Measurements from ENCODE around the gene PFAS.
"Not testable (repeated sequence)": the region's sequence is repeated elsewhere in the genome, so short reads cannot be mapped to it uniquely, and the experiment has no call there.

Gene PFAS

GRCh38 chr17:8248751-8249607 is at the start of gene PFAS:
Gene PFAS, plus strand, starts transcription at chr17:8249289. Its CDS starts 4,649 bp downstream, at chr17:8253938.
- peak; percentile 95 to 98 (median 96) for DNase-seq (ENCODE audit: low read depth in 2 of 3, low spot score in 1 of 3)

GRCh38 chr17:8204761-8205555 is 44.1 kb upstream of the PFAS start:
- DNase-seq (ENCODE audit: low read depth in 2 of 3, low spot score in 1 of 3): no peak

GRCh38 chr17:8206536-8206935 is 42.6 kb upstream of the PFAS start:
- DNase-seq (ENCODE audit: low read depth in 2 of 3, low spot score in 1 of 3): no peak

GRCh38 chr17:8209907-8210760 is 39.0 kb upstream of the PFAS start, which contains the start of gene AURKB:
Gene AURKB, minus strand, starts transcription at chr17:8210575. Its CDS starts 351 bp downstream, at chr17:8210224.
- peak; percentile 86 to 93 (median 92) for DNase-seq (ENCODE audit: low read depth in 2 of 3, low spot score in 1 of 3)

GRCh38 chr17:8210761-8211458 is 38.2 kb upstream of the PFAS start:
- no peak for DNase-seq (ENCODE audit: low read depth in 2 of 3, low spot score in 1 of 3)

- DNase-seq (ENCODE audit: low read depth in 2 of 3, low spot score in 1 of 3): no peak
These were observed 36.5 kb upstream of the PFAS start for GRCh38 chr17:8212312-8213180.

GRCh38 chr17:8214000-8214399 is 35.1 kb upstream of the PFAS start:
- not testable (repeated sequence) for DNase-seq (ENCODE audit: low read depth in 2 of 3, low spot score in 1 of 3)

- DNase-seq (ENCODE audit: low read depth in 2 of 3, low spot score in 1 of 3): peak; percentile 85 to 99 (median 93)
These were observed 28.1 kb upstream of the PFAS start for GRCh38 chr17:8220783-8221662.

- DNase-seq (ENCODE audit: low read depth in 2 of 3, low spot score in 1 of 3): peak; percentile 81 to 98 (median 85)
These were observed 27.3 kb upstream of the PFAS start for GRCh38 chr17:8221663-8222379.

- peak in 1 of 3 donors; percentile 66 for DNase-seq (ENCODE audit: low read depth in 2 of 3, low spot score in 1 of 3)
These were observed 26.8 kb upstream of the PFAS start for GRCh38 chr17:8222380-8222629.

- DNase-seq (ENCODE audit: low read depth in 2 of 3, low spot score in 1 of 3): peak; percentile 86 to 91 (median 91)
These were observed 26.3 kb upstream of the PFAS start for GRCh38 chr17:8222630-8223355.

- peak in 2 of 3 donors; percentile 38 to 54 for DNase-seq (ENCODE audit: low read depth in 2 of 3, low spot score in 1 of 3)
These were observed 25.5 kb upstream of the PFAS start for GRCh38 chr17:8223356-8224126.

GRCh38 chr17:8224891-8225812 is 23.9 kb upstream of the PFAS start:
- DNase-seq (ENCODE audit: low read depth in 2 of 3, low spot score in 1 of 3): no peak

- DNase-seq (ENCODE audit: low read depth in 2 of 3, low spot score in 1 of 3): peak; percentile 70 to 89 (median 83)
These were observed 23.1 kb upstream of the PFAS start for GRCh38 chr17:8225813-8226535.
